ENCODE measurements around the gene GRID2. TPM values are rescaled to one million over a fixed set of nuclear protein-coding genes. Genes with fewer than 3 reads are reported as not detected.

GRID2 gene
- total RNA-seq (2011; cell fraction: chromatin; rRNA removed; ENCODE audit: low replicate concordance), result not detected in 2 replicates
- not detected in 2 replicates for total RNA-seq (2011; cell fraction: nucleolus; rRNA removed)
- total RNA-seq (2011; cell fraction: nucleoplasm; rRNA removed), result not detected in 2 replicates
- total RNA-seq (2014; rRNA removed), result not detected in 2 replicates
- total RNA-seq (2014; rRNA removed; fragmentation: Illumina TruSeq; extraction: Trizol), result 0.04 TPM in 1 of 2 replicates, not detected in the other
- 0.04 and 0.15 TPM in 2 replicates for total RNA-seq (2015; rRNA removed; fragmentation: Illumina TruSeq; extraction: Trizol)
- not detected in 2 replicates for total RNA-seq (2021)
- polyA plus RNA-seq (2011; rRNA removed), result not detected in 2 replicates
- not detected in 2 replicates for polyA plus RNA-seq (2011; cell fraction: cytosol; rRNA removed)
- polyA plus RNA-seq (2011; cell fraction: nucleus; rRNA removed), result not detected in 2 replicates
- 0.07 TPM in 1 of 2 replicates, not detected in the other for polyA plus RNA-seq (2012)
- polyA plus RNA-seq (2014; fragmentation: Illumina TruSeq; extraction: Trizol), result not detected in 2 replicates
- polyA plus RNA-seq (2014; fragmentation: Nextera tagmentation; extraction: Ambion mirVana), result not detected
- polyA plus RNA-seq (2014; rRNA removed), result not detected in 2 replicates
- polyA minus RNA-seq (2011; rRNA and poly(A)+ RNA removed), result not detected in 2 replicates
- not detected in 2 replicates for polyA minus RNA-seq (2011; cell fraction: cytosol; rRNA and poly(A)+ RNA removed)
- under 0.01 TPM in 1 of 2 replicates, not detected in the other for polyA minus RNA-seq (2011; cell fraction: nucleus; rRNA and poly(A)+ RNA removed)
- percentile 11 among the genes with signal in this experiment for Bru-seq, nascent RNA
- BruChase-seq, experiment 1, labeled RNA remaining after a 2-hour chase, result percentile 10 among the genes with signal in this experiment
- BruChase-seq, experiment 2, labeled RNA remaining after a 6-hour chase, result percentile 14 among the genes with signal in this experiment
- long read RNA-seq, experiment 1, partial matches to known transcripts, result 0 of 1 reads
- long read RNA-seq, experiment 1, other reads (novel, unspliced or antisense), result 1 of 1 reads
- long read RNA-seq, experiment 2, result 0 reads
- long read RNA-seq, experiment 3, result 0 reads

GRCh38 chr4:92303621-92304027 lies at the start of gene GRID2:
Gene GRID2, plus strand, starts transcription at chr4:92303966.
- Histone ChIP-seq H3K4me1 (replicated peaks in 1 of 2; ENCODE audit: control insufficient read depth in 2 of 2, insufficient read depth in 2 of 2, low read length in 2 of 2) (no peaks in the 10 kb centered on the region), H3K36me3 (ENCODE audit: control insufficient read depth, insufficient read depth, low read length) (no peaks in the 10 kb centered on the region), H3K79me2 (ENCODE audit: control insufficient read depth, insufficient read depth, low read length) (no peaks in the 10 kb centered on the region), H3K9me3 (replicated peaks; ENCODE audit: control insufficient read depth, insufficient read depth, low read depth, low read length) (no peaks in the 10 kb centered on the region), H3K9me1 (ENCODE audit: control insufficient read depth, insufficient read depth, low read length) (no peaks in the 10 kb centered on the region), H3K9ac (ENCODE audit: insufficient read depth in 1 of 2, low read depth in 2 of 2, low read length in 2 of 2) (no peak within 1 kb of the TSS), H3K27ac (ENCODE audit: extremely low read depth, low read depth, low read length) (no peak within 1 kb of the TSS), H2AFZ (ENCODE audit: low read depth, low read length) (no peak within 1 kb of the TSS), H3K4me2 (ENCODE audit: insufficient read depth, low read length) (no peak within 1 kb of the TSS), H3K27me3 (ENCODE audit: control insufficient read depth in 2 of 2, insufficient read depth in 2 of 2, low read length in 2 of 2) (no peaks in the 10 kb centered on the region), H3K4me3 (no peak within 1 kb of the TSS), H4K20me1 (replicated peaks; ENCODE audit: control insufficient read depth, insufficient read depth, low read length) (no peaks in the 10 kb centered on the region)
- TF ChIP-seq E2F5 (CRISPR knock-in tag; IDR thresholded peaks at IDR 0.05), result no peak
- TF ChIP-seq MTF1 (CRISPR knock-in tag; IDR thresholded peaks at IDR 0.05; ENCODE audit: borderline replicate concordance), result no peak
- no peak for TF ChIP-seq SRF (CRISPR knock-in tag; IDR thresholded peaks at IDR 0.05)
- no peak for TF ChIP-seq BACH1 (tag; IDR thresholded peaks at IDR 0.05)
- TF ChIP-seq KLF16 (IDR thresholded peaks at IDR 0.05), result no peak
- TF ChIP-seq CREB5 (CRISPR knock-in tag; IDR thresholded peaks at IDR 0.05), result no peak
- TF ChIP-seq HNRNPK (IDR thresholded peaks at IDR 0.05; ENCODE audit: low read depth, low read length, poor library complexity, severe bottlenecking), result no peak
- no TSS peak for BruUV-seq (replicated peaks)
- DNase-seq (ENCODE audit: extremely low read depth in 1 of 4, low spot score in 3 of 4) (no peak), FAIRE-seq (no peak), ATAC-seq (no peak)
- in situ Hi-C loops (cut with MboI) (no loop called here), intact Hi-C loops (cut with micrococcal nuclease) (no loop called here)
- ChIA-PET POLR2A (no interaction called here), CTCF (ENCODE audit: low intra/inter-chr PET ratio) (no interaction called here)
- 2% methylated on average over 9 of the region's 29 CpGs for WGBS (ENCODE audit: insufficient coverage, low coverage, missing lambda C conversion rate)
